Suppressor macrophage (primary cell): ENCODE data around the gene SRSF4.
"Not testable (repeated sequence)": the region's sequence is repeated elsewhere in the genome, so short reads cannot be mapped to it uniquely, and the experiment has no call there.

Experiments
- DNase-seq, 4 experiments: peaks; one replicate each; pipeline ENCODE4 v3.0.0-alpha.2; 2020 to 2022

Gene SRSF4

DNA sequence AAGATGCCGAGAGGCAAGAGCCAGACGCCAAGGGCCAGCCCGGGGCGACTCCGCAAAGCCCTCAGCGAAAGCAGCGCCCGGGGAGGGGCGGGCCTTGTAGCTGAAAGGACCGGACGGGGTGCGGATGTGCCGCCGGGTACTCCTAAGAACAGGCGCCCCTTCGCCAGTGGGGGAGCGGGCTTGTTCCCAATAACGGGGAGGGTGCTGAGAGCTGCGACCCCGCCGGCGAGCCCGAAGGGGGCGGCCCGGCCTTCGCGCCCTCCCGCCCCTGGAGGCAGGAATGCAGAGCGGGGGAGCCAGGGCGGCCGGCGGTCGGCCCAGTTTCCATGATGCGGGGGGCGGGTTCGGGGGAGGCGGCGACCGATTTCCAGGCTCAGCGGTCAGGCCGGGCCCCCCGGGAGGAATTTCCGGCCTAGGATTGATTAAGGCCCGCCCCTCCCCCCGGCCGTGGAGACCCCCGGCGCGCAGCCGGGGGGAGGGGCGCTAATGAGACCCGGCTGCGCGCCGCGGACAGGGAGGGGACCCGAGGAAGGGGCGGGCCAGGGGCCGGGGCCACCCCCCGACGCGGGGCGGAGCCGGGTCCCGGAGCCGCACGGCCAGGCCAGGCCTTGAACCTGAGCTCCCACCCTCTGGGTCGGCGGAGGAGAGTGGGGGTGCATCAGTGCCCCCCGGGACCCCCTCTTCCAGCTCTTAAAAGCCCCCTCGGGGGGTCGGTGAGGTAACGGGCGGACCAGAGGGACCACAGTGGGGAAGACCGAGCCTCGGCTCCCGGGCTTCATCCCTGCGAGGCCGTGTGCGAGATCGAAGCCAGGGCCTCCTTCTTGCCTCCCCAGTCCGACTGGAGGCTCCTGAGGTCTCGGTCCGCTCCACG lies 57.1 kb downstream of the SRSF4 start:
- peak; percentile 35 to 73 (median 54) for DNase-seq

DNA sequence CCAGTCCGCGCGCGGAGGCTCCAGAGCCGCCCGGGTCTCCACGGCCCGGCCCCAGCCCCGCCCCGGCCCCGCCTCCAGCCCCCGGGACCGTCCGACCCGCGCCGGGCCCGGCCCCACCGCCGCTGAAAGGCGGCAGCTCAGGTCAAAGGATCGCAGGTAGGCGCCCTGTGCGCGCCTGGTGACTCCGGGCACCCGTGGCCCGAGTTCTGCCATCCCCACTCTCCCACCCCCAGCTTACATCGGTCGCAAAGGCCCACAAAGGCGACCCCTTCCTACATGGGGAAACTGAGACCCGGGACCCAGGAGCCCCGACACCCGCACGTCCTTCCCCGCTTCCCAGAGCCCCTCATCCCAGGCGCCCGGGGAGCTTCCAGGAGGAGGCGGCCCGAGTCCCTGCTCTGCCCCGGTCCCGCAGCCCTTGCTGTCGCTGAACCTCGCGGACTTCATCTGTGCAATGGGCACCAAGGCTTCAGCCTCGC lies 57.8 kb downstream of the SRSF4 start, which contains the start of gene TMEM200B:
Gene TMEM200B (minus strand): TSS at position 17 of the 479 bp plus-strand sequence. CDS start 2,075 bp downstream, outside the sequence.
- DNase-seq: no peak

DNA sequence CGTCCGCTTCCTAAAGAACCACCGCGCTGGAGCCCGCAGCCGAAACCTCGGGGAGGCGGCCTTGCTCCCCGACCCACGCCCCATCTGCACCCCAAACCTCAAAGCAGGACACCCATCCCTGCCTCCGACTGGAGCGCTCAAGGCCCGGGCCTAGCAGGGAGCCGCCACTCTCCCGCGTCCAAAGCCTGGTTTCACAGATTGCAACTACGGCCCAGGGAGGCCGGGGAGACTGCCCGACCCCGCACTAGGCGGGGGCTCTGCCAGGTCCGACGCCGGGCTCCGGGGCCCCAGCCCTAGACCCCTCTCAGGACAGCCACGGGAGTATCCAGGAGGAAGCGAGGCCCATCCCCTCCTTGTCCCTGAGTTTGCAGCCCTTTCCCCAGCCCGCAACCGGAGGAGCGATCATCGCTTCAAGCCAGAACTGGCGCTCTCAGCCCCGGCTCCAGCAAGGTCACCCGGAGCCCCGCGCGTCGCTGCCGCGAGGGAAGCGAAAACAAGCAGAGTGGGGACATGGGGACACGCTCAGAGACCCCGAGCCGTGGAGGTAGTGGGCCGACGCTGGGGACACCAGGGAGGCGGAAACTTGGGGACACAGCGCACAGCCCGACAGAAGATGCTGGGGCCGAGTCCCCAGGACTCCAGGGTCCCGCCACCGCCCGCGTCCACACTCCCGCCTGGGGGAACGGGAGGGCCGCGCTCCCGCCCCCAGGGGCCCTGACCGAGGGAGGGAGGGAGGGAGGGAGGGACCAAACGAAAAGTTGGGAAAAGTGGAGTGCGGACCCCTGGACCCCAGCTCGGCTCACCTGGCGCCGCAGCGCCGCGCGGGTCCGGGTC lies 58.4 kb downstream of the SRSF4 start:
- peak in 2 of 4 experiments; percentile 30 to 43 for DNase-seq

DNA sequence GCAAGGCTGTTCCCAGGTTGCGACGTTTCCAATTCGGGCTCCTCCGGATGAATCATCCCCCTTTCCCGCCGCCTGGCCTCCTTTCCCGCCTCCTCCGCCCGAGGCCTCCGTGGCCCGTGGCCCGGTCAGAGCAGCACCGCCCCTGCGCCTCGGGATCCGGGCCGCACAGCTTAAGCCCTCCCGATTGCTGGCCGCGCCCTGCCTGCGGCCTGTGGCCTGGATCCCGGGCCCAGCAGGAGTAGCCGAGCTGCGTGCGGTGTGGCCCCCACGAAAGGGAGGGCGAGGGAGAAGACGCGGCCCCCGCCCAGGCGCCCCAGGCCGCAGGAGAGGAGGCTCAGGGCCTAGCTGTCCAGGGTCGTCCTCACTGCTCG lies 59.0 kb downstream of the SRSF4 start:
- DNase-seq: peak in 2 of 4 experiments; percentile 18 to 36

DNA sequence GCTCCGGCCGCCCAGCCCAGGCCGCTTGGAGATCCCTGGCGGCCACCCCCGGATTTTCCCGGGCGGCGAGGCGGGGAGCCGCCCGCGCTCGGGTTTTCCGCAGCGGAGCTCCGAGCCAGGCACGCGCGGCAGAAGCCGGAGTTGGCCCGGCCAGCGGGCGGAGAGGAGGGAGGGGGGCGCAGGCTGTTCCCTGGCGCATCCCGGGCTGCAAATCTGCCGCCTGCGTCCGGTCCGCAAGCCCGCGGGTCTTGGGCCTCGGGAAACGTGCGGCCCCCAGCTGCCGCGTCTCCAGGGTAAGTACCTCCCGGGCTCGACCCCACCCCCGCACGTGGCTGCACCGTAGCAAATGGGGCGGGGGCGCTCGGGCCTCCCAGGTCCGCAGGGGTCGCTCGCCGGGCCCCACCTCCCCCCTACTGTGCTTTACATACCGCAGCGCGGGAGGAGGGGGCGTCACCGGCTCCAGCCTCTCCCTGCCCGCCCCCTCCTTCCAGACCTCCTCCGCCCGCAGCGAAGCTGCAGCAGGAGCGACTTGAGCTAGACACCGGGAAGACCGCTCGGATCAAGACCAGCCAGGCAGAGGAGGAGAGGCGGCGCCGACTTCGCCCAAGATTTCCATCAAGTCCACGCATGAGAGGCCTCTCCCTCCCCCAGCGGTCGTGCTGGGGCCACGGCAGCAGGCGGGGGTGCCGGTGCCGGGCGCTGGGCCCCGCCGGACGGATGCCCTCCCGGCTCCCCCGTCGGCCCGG lies 59.6 kb downstream of the SRSF4 start:
- peak in 2 of 4 experiments; percentile 13 to 44 for DNase-seq

DNA sequence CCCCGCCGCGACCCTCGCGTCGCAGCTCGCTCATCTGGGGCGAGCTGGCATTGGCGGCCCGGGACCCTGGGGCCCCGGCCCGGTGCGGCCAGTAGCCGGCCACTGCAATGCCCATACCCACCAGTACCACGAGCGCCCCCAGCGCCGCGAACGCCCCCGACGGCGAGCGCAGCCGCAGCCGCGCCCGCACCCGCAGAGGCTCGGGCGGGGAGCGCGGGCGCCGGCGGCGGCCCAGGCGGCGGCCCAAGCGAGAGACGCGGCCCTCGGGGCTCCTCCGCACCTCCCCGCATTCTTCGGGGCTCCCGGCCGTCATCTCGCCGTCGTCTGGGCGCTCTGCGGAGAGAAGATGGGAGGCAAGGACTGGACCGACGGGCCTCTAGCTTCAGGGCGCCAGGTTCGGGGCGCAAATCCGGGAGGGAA lies 60.2 kb downstream of the SRSF4 start:
- peak in 2 of 4 experiments; percentile 9 to 17 for DNase-seq

DNA sequence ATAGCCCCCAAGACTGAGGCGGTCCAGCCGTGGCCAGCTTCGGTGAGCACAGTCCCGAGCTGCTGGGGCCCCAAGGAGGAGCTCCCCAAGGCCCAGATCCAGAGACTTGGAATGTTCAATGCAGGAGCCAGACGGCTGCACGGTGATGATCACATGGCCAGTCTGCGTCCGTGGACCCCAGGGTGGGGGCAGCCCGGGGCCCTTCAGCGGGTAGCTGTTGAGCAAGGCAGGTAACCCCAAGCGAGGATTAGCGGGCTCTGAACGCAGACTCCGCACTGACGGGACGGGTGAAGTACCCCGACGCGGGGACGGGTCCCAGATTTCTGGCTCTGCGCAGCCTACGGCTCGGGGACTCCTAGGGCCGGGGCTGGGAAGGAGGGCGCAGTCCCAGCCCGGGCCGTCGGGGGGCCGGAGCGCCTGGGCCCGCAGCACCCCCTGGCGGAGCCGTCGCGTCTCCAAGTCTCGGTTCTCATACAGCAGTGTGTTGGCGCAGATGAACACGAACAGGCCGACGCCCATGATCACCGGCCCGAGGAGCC lies 60.7 kb downstream of the SRSF4 start:
- DNase-seq: peak; percentile 59 to 79 (median 64)

DNA sequence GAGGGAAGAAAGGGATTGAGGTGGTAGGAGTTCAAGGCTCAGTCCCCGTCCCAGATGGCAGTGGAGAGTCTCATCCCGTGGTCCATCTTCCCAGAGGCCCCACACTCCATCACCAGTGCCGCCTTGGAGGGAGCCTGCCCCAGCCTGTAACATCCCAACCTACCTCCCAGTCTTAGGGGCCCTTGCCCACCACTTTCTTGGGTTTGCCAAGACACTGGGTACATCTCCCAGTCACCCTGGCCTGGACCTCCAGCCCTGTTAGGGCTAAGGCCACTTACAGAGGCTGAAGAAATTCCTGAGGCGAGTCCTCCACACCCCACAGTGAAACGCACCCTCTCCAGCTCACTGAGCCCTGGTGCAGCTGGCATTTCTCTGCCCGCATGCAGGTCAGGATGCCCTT lies 61.3 kb downstream of the SRSF4 start:
- DNase-seq: no peak

DNA sequence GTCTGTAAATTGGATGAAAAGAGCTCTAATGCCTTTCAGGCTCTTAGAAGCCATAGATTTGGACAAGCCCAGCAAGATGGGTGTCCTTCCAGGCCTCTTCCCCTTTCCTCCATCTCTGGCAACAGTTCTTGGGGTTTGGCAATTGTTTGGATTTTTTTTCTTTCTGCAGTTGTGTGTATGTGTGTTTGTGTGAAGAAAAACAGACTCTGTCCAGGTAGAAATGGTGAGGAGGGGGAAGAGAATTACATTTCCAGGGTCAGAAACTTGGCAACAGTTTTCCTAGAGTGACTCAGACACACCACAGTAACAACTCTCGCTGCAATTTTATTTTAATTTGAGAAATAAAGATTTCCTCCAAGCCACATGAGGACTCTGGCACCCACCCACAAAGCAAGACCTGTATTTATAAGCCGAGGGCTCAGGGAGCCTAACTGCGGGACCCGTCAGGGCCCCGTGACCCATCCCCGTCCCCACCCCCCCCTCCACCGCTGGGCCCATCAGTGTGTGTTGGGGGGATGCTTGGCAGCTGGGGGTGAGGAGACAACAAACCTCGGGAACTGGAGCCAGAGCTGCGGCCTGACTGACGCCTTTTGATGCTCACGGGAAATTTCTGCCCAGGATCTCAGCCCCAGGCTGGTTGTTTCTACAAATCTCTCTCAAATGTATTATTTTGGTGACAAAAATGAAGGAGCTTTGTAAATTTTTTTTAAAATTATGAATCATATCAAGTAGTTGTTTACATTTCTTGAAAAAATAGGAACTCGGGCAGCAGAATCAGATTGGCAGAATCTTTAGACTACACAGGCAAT lies 62.4 kb downstream of the SRSF4 start:
- no peak for DNase-seq

DNA sequence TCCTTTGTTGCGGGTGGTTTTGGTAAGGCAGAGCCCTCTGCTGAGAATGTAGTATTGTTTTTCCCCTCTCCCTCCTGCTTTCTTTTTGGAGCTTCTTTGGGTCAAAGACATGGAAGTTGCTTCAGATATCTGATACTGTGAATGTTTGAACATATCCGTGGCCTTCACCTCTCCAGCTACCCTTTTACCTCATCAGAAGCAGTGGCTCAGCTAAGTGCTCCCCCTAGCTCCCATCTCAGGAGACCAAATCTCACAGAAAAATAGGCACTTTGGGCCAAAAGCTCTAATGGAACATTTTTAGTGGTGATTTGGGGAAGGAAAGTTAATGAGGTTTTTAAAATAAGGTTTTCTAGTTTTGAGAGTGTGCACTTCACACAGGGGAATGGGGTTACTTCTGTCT lies 64.3 kb downstream of the SRSF4 start:
- DNase-seq: no peak

DNA sequence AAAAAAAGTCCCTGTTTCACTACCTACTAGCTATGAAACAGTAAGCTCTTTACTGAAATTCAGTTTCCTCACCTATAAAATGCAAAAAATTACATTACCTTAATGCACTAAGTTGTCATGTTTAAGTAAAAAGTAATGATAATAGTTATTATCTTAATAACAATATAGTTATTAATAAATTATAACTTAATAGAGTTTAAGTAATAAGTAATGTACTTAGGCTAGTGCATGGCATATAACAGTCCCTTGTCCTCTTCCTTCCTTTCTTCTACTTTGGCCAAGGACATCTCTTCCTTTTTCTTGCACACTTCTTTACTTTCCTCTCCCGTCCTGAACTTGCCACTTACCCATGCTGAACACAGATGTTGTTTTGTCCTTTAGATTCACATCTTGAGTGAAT lies 67.0 kb downstream of the SRSF4 start:
- no peak for DNase-seq

DNA sequence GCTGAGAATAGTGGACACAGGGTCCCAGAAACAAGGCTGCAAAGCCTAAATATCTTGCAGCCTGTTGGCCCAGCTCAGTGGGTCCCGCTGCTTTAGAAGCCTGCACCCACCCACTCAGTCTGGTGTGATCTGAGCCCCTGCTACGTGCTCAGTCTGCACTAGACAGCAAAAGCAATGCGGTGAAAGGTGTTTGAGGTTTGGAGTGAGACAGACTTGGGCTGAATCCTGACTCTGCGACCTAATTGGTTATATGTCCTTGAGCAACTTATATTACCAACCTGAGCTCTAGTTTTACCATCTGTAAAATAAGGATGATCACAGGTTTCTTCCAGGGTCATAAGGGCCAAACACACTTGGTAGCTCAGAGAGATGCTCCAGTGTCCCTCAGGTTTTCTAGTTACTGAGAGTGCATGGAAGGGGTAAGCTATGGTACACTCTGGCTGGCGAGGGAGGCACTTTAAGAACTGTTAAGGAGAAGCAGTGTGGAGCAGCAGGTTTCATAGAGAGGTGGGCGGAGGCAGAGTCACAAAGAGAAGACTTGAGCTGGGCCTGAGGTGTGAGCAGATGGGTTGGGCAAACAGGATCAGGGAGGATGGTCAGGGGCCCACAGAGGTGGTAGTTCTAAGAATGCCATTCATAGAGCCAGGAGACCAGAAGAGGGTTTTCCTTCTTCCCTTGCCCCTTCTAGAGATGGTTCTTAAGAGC lies 68.1 kb downstream of the SRSF4 start:
- no peak for DNase-seq

DNA sequence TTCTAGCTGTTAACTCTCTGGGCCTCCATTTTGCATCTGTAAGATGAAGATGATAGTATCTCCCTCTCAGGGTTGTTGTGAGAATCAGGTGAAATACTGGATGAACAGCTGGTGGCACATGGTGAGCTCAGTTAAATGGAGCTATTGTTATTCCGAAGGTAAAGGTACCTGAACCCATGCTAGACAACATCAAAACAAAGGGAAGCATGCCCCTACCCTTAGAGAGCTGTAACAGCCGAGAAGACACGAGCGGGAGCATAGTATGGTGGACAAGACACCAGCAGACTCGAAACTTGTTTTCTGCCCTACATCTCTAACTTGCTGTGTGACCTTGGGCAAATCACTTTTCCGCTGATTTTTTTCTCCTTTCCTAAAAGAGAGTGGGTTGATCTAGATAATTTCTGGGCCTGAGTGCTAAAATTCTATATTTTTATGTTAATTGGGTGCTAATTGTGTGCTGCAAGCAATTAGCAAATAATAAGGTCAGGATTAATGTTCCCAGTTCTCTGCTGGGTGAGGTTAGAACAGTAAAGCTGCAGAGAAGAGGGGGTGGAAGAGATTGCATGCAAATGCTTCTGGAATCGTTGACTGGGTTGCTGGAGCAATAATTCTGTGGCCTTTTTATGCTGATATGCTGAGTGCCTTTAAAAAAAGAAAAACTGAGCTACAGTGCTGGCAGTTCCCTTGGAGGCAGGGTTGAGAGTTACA lies 68.8 kb downstream of the SRSF4 start:
- DNase-seq: no peak

DNA sequence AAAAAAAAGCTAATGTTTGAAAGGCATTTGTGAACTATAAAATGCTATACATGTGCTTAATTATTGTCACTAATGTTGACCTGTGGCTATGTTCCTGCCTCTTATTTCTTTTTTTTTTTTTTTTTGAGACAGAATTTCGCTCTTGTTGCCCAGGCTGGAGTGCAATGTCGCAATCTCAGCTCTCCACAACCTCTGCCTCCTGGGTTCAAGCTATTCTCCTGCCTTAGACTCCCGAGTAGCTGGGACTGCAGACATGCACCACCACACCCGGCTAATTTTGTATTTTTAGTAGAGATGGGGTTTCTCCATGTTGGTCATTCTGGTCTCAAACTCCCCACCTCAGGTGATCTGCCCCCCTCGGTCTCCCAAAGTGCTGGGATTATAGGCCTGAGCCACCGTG lies 73.7 kb downstream of the SRSF4 start:
- DNase-seq: not testable (repeated sequence)

DNA sequence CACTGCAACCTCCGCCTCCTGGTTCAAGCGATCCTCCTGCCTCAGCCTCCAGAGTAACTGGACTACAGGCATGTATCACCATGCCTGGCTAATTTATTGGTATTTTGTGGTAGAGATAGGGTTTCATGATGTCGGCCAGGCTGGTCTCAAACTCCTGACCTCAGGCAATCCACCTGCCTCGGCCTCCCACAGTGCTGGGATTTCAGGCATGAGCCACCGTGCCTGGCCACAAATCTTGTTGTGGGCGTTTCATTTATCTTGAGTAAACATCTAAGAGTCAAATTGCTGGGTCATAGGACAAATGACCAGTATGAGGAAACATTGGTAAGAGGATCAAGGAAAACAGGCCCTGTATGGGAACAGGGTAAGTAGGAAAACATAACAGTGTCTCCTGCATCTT lies 75.9 kb downstream of the SRSF4 start:
- DNase-seq: peak in 3 of 4 experiments; percentile 22 to 51 (median 24)

DNA sequence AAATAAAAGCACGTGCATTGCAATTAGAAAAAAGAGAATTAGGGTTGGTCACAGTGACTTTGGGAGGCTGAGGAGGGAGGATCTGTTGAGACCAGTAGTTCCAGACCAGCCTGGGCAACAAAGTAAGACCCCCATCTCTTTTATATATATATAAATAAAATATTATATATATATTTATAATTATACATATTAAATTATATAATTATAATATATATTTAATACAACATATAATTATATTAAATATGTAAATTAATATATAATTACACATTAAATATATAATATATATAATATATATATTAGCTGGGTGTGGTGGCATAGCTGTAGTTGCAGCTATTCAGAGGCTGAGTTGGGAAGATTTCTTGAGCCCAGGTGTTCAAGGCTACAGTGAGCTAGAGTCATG lies 81.2 kb downstream of the SRSF4 start:
- DNase-seq: no peak

DNA sequence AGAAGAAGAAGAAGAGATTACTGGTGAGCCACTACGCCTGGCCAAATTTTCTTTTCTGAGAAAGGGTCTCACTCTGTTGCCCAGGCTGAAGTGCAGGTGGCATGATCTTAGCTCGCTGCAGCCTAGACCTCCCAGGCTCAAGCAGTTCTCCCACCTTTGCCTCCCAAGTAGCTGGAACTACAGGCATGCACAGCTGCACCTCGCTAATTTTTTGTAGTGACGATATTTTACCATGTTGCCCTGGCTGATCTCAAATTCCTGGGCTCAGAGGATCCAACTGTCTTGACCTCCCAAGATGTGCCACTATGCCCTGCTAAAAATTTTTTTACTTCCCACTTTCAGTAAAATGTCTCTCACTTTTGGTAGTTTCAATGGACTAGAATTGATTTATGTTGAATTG lies 82.4 kb downstream of the SRSF4 start:
- no peak for DNase-seq
